Central memory CD8-positive, alpha-beta T cell (primary cell): ENCODE results near the gene C5orf15.
"Not testable (repeated sequence)": the region's sequence is repeated elsewhere in the genome, so short reads cannot be mapped to it uniquely, and the experiment has no call there.

Experiments
- ATAC-seq: fragments of 150-1000 bp; cut with Tn5 transposase; replicated peaks from 2 replicates; pipeline ENCODE4 v1.10.0; 2022; ENCODE audit warnings: mild to moderate bottlenecking, moderate FRiP score, moderate number of reproducible peaks; ENCODE audit not compliant: poor library complexity, severe bottlenecking; ENCODE audit errors: extremely low read depth
- DNase-seq, 2 donors: peaks; one replicate each; pipeline ENCODE4 v3.0.0; 2021; ENCODE audit warnings: low spot score in 2 of 2
- H3K27ac Mint-ChIP-seq: one replicate; pipeline ENCODE4 v1.8.0; 2022; ENCODE audit warnings: low read depth, mild to moderate bottlenecking, moderate library complexity, mixed read lengths
- H3K27me3 Mint-ChIP-seq: one replicate; pipeline ENCODE4 v1.8.0; 2022; ENCODE audit warnings: mixed read lengths
- H3K36me3 Mint-ChIP-seq: one replicate; pipeline ENCODE4 v1.8.0; 2022; ENCODE audit warnings: mild to moderate bottlenecking, moderate library complexity, mixed read lengths; ENCODE audit not compliant: insufficient read depth
- H3K4me1 Mint-ChIP-seq: one replicate; pipeline ENCODE4 v1.8.0; 2022; ENCODE audit warnings: mixed read lengths
- H3K4me3 Mint-ChIP-seq: one replicate; pipeline ENCODE4 v1.8.0; 2022; ENCODE audit warnings: mild to moderate bottlenecking, moderate library complexity, mixed read lengths
- H3K9me3 Mint-ChIP-seq: one replicate; pipeline ENCODE4 v1.8.0; 2022; ENCODE audit warnings: mixed read lengths

The C5orf15 gene

GRCh38 chr5:133967124-133967523 is 1.3 kb downstream of the C5orf15 start:
- H3K36me3 Mint-ChIP-seq: peaks cover 15% of the 10 kb centered on the region
- no peaks in the 10 kb centered on the region for H3K27me3 Mint-ChIP-seq
- DNase-seq: no peak
- H3K27ac Mint-ChIP-seq: peak overlapping the region; percentile 98
- no peaks in the 10 kb centered on the region for H3K9me3 Mint-ChIP-seq
- no peak for ATAC-seq
- H3K4me1 Mint-ChIP-seq: peaks cover 52% of the 10 kb centered on the region
- H3K4me3 Mint-ChIP-seq: peak overlapping the region; percentile 99

DNA sequence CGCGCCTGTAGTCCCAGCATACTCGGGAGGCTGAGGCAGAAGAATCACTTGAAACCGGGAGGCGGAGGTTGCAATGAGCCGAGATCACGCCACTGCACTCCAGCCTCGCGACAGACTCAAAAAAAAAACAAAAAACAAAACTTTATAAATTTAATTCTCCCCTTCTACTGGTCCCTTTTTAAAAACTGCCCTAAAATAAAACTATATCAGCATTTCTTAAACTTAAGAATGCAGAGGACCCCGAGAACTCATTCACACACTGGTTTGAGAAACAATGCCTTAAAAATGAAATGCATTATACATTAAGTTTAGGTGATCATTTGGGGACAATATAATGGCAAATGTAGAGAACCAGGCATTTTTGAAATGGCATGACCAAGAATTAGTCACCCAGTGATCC is 2.3 kb downstream of the C5orf15 start:
- Mint-ChIP-seq H3K27ac (no peak overlapping the region), H3K36me3 (peaks cover 12% of the 10 kb centered on the region), H3K27me3 (no peaks in the 10 kb centered on the region), H3K9me3 (no peaks in the 10 kb centered on the region), H3K4me3 (no peak overlapping the region), H3K4me1 (peaks cover 53% of the 10 kb centered on the region)
- no peak for ATAC-seq
- DNase-seq: no peak

DNA sequence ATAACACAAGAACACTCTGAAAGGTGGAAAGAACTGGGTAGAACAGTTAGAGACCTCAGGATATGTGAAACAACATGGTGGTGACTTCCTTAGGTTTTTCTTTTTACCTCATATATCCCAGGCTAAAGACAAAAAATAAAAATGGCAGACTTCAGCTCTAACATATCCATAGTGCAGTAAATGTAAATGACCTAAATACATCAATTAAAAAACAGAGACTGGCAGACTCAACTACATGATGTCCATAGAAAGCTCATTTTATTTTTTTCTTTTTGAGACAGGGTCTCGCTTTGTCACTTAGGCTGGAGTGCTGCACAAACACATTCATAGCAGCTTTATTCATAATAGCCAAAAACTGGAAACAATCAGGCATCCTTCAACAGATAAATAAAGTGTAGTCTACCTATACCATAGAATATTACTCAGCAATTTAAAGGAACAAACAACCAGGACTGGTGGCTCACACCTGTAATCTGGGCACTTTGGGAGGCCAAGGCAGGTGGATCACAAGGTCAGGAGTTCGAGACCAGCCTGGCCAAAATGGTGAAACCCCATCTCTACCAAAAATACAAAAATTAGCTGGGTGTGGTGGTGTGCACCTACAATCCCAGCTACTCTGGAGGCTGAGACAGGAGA is 4.8 kb downstream of the C5orf15 start:
- H3K4me1 Mint-ChIP-seq: peaks cover 54% of the 10 kb centered on the region
- H3K4me3 Mint-ChIP-seq: no peak overlapping the region
- no peak for ATAC-seq
- peaks cover 16% of the 10 kb centered on the region for H3K36me3 Mint-ChIP-seq
- H3K27ac Mint-ChIP-seq: peak overlapping the region; percentile 23
- H3K9me3 Mint-ChIP-seq: no peaks in the 10 kb centered on the region
- DNase-seq: no peak
- no peaks in the 10 kb centered on the region for H3K27me3 Mint-ChIP-seq

- Mint-ChIP-seq H3K27me3 (no peaks in the 10 kb centered on the region), H3K9me3 (no peaks in the 10 kb centered on the region), H3K27ac (peak overlapping the region; percentile 23), H3K36me3 (peaks cover 13% of the 10 kb centered on the region), H3K4me1 (peaks cover 47% of the 10 kb centered on the region), H3K4me3 (no peak overlapping the region)
- no peak for ATAC-seq
- no peak for DNase-seq
These were observed 5.5 kb downstream of the C5orf15 start for GRCh38 chr5:133962801-133963476.

DNA sequence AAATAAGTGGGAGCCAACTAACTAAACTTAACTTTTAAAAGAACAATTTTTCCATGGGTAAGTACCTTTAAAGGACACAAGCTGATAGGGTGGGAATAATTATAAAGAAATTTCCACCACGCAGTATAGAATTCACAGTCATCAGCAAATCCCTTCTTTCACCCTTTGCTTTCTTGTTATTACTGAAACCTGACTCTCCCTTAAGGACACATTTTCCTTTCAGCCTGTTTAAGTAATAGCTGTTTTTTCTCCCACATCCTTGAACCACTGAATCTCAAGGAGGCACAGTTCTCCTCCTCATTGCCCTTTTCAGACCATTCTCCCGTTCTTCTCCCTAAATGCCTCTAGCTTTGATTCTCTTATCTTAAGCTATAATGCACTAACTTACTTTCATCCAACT is 6.3 kb downstream of the C5orf15 start:
- Mint-ChIP-seq H3K36me3 (peaks cover 20% of the 10 kb centered on the region), H3K4me1 (peaks cover 39% of the 10 kb centered on the region), H3K9me3 (no peaks in the 10 kb centered on the region), H3K27ac (peak overlapping the region; percentile 23), H3K4me3 (no peak overlapping the region), H3K27me3 (no peaks in the 10 kb centered on the region)
- ATAC-seq (no peak), DNase-seq (no peak)

GRCh38 chr5:133959643-133960042 is 8.8 kb downstream of the C5orf15 start:
- DNase-seq (no peak), ATAC-seq (no peak)
- Mint-ChIP-seq H3K4me3 (no peak overlapping the region), H3K27me3 (no peaks in the 10 kb centered on the region), H3K36me3 (peaks cover 24% of the 10 kb centered on the region), H3K9me3 (no peaks in the 10 kb centered on the region), H3K4me1 (peaks cover 30% of the 10 kb centered on the region), H3K27ac (no peak overlapping the region)

- H3K4me3 Mint-ChIP-seq: no peak overlapping the region
- peaks cover 16% of the 10 kb centered on the region for H3K4me1 Mint-ChIP-seq
- H3K27ac Mint-ChIP-seq: no peak overlapping the region
- no peaks in the 10 kb centered on the region for H3K27me3 Mint-ChIP-seq
- peaks cover 26% of the 10 kb centered on the region for H3K36me3 Mint-ChIP-seq
- no peak for ATAC-seq
- no peak for DNase-seq
- no peaks in the 10 kb centered on the region for H3K9me3 Mint-ChIP-seq
These were observed 10.8 kb downstream of the C5orf15 start for GRCh38 chr5:133957591-133957990.

DNA sequence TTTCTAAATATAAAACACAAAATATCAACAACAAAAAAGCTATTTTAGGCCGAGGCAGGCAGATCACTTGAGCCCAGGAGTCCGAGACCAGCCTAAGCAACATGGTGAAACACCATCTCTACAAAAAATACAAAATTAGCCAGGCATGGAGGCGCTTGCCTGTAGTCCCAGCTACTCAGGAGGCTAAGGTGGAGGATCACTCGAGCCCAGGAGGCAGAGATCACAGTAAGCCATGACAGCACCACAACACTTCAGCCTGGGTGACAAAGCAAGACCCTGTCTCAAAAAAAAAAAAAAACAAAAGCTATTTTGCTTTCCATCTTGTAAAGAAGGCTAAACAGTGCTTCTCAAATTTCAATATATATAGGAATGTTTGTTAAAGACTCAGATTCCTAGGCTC is 11.3 kb downstream of the C5orf15 start:
- Mint-ChIP-seq H3K27ac (no peak overlapping the region), H3K4me3 (no peak overlapping the region), H3K4me1 (peaks cover 11% of the 10 kb centered on the region), H3K36me3 (peaks cover 26% of the 10 kb centered on the region), H3K27me3 (no peaks in the 10 kb centered on the region), H3K9me3 (no peaks in the 10 kb centered on the region)
- ATAC-seq (no peak), DNase-seq (no peak)

GRCh38 chr5:133956196-133956595 is 12.2 kb downstream of the C5orf15 start:
- Mint-ChIP-seq H3K4me1 (peaks cover 11% of the 10 kb centered on the region), H3K36me3 (peaks cover 26% of the 10 kb centered on the region)
- H3K9me3 Mint-ChIP-seq: not testable (repeated sequence)

GRCh38 chr5:133953568-133954145 is 14.8 kb downstream of the C5orf15 start:
- peaks cover 20% of the 10 kb centered on the region for H3K36me3 Mint-ChIP-seq
- DNase-seq (no peak), ATAC-seq (no peak)
- no peaks in the 10 kb centered on the region for H3K27me3 Mint-ChIP-seq
- H3K4me3 Mint-ChIP-seq: no peak overlapping the region
- no peaks in the 10 kb centered on the region for H3K4me1 Mint-ChIP-seq
- H3K27ac Mint-ChIP-seq: no peak overlapping the region
- H3K9me3 Mint-ChIP-seq: no peaks in the 10 kb centered on the region

More at GRCh38 chr5:133956196-133956595, 12.2 kb downstream of the C5orf15 start:
- not testable (repeated sequence) for H3K27me3 Mint-ChIP-seq, ATAC-seq, DNase-seq, H3K27ac Mint-ChIP-seq, H3K4me3 Mint-ChIP-seq

DNA sequence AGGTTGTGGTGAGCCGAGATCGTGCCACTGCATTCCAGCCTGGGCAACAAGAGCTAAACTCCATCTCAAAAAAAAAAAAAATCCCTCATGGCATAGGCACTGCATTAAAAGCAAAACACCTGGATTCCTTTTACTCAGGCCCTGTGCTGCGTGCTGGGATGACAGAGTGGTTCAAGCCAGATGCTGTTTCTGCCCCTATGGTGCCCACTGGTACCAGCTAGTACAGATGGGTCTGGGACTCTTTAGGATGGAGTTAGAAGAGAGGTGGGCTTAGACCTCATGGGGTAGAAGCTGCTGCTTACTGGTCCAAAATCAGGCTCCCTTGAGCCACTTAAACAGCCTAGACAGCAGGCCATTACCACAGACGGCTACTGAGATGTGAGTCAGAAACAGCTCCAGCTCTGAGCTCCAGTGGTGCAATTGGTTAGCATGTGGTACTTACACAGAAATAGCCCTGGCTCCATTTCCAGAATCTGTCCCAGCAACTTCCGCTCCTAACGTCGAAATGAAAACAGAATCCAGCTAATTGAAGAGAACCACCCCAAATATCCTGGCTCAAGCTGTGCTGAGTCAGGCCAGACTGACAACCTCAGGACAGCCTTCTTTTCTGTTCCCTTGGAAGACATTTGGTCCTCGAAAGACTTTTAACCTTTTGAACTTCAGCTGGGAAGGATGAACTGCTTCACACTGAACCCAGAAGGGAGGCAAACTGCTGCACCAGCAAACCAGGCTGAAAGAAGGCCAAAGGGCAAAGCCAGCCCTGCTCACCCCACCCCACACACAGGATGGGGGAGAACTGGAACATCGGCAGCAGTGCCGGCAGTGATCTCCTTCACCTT is 15.5 kb downstream of the C5orf15 start:
- no peaks in the 10 kb centered on the region for H3K9me3 Mint-ChIP-seq
- no peaks in the 10 kb centered on the region for H3K27me3 Mint-ChIP-seq
- peaks cover 17% of the 10 kb centered on the region for H3K36me3 Mint-ChIP-seq
- ATAC-seq (no peak), DNase-seq (no peak)
- H3K4me3 Mint-ChIP-seq: no peak overlapping the region
- H3K4me1 Mint-ChIP-seq: no peaks in the 10 kb centered on the region
- no peak overlapping the region for H3K27ac Mint-ChIP-seq

- H3K36me3 Mint-ChIP-seq: peaks cover 7% of the 10 kb centered on the region
- no peaks in the 10 kb centered on the region for H3K9me3 Mint-ChIP-seq
- H3K4me3 Mint-ChIP-seq: no peak overlapping the region
- H3K27ac Mint-ChIP-seq: no peak overlapping the region
- H3K27me3 Mint-ChIP-seq: no peaks in the 10 kb centered on the region
- DNase-seq (no peak), ATAC-seq (no peak)
- H3K4me1 Mint-ChIP-seq: no peaks in the 10 kb centered on the region
These were observed 17.4 kb downstream of the C5orf15 start for GRCh38 chr5:133950821-133951612.
